Measurements from ENCODE around the gene EARS2. TPM values are rescaled to one million over a fixed set of nuclear protein-coding genes. Genes with fewer than 3 reads are reported as not detected.
A peak's percentile ranks its signal among the peaks of the same experiment; 100 is the strongest.
"Not testable (repeated sequence)": the region's sequence is repeated elsewhere in the genome, so short reads cannot be mapped to it uniquely, and the experiment has no call there.

The EARS2 gene
- total and polyA plus RNA-seq, 9 donors, result 13.1 to 20.7 (median 17.9) TPM

DNA sequence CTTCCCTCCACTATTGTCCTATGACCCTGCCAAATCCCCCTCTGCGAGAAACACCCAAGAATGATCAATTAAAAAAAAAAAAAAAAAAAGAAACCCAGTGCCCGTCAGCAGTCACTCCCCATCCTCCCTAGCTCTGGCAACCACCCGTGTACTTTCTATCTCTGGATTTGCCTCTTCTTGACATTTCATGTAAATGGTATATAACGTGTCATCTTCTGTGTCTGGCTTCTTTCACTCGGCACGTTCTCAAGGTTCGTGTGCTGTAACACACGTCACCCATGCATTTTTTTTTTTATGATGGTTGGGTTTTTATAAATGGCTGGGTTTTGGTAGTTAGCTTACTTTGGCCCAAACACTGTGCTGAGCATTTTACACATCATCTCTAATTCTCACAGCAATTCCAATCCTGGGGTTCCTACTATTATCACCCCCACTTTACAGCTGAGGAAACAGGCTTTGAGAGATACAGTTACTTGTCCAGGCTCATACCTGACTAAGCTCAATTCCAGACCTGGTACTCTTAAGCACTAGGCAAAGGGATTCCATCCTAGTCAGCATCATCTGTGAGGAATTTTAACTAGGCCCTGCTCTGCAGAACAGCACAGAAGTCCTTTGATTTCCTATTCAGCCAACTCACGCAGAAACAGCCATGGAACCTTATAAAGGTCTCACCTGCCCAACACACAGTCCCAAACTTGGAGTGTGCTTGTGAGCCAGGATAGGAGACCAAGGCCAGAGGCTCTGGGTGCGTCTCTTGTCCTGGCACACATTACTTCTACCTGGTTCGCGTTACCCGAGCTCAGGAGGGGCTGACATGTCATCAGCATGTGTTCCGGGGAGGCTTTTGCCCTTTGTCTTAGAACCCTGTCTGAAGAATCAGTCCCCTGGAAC, 27.3 kb upstream of the EARS2 start:
- 94% methylated on average over 8 of the region's 14 CpGs for WGBS (ENCODE audit: insufficient coverage)
- Histone ChIP-seq H3K27me3 (ENCODE audit: control insufficient read depth, insufficient read depth, low read length) (no peaks in the 10 kb centered on the region), H3K36me3 (ENCODE audit: control insufficient read depth, insufficient read depth, low read length) (peaks cover 53% of the 10 kb centered on the region), H3K27ac (ENCODE audit: low read length) (no peak overlapping the region), H3K9me3 (replicated peaks; ENCODE audit: control insufficient read depth, low read depth, low read length) (no peaks in the 10 kb centered on the region), H3K4me3 (ENCODE audit: low read length) (no peak overlapping the region), H3K4me1 (ENCODE audit: control insufficient read depth, insufficient read depth, low read length) (no peaks in the 10 kb centered on the region)
- no peak for DNase-seq

DNA sequence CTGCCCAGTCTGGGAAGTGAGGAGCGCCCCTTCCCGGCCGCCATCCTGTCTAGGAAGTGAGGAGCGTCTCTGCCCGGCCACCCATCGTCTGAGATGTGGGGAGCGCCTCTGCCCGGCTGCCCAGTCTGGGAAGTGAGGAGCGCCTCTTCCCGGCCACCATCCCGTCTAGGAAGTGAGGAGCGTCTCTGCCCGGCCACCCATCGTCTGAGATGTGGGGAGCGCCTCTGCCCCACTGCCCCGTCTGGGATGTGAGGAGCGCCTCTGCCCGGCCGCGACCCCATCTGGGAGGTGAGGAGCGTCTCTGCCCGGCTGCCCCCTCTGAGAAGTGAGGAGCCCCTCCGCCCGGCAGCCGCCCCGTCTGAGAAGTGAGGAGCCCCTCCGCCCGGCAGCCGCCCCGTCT, 26.1 kb upstream of the EARS2 start:
- H3K27me3 ChIP-seq (ENCODE audit: control insufficient read depth, insufficient read depth, low read length); DNase-seq; H3K27ac ChIP-seq (ENCODE audit: low read length); H3K4me1 ChIP-seq (ENCODE audit: control insufficient read depth, insufficient read depth, low read length); H3K4me3 ChIP-seq (ENCODE audit: low read length); H3K9me3 ChIP-seq (replicated peaks; ENCODE audit: control insufficient read depth, low read depth, low read length): not testable (repeated sequence)
- WGBS (ENCODE audit: insufficient coverage), result 96% methylated on average over 8 of the region's 30 CpGs
- peaks cover 47% of the 10 kb centered on the region for H3K36me3 ChIP-seq (ENCODE audit: control insufficient read depth, insufficient read depth, low read length)

DNA sequence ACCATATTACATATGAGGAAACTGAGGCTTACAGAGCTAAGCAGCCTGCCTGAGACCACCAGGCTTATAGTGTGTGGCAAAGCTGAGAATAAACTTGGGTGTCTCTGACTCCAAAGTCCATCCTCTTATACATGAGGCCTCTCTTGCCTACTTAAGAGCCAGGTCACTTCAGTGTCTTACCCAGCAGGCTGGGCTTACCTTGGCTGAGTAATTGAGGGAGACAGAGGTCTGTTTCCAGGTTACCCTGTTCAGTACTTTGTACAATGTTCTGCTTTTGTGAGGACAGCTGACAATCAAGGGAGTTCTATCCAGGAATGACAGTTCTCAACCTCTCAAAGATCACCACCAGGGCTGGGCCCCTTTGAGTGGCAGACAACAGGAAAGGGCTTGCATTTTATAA, 24.6 kb upstream of the EARS2 start:
- Histone ChIP-seq H3K36me3 (ENCODE audit: control insufficient read depth, insufficient read depth, low read length) (peaks cover 40% of the 10 kb centered on the region), H3K27me3 (ENCODE audit: control insufficient read depth, insufficient read depth, low read length) (no peaks in the 10 kb centered on the region), H3K9me3 (replicated peaks; ENCODE audit: control insufficient read depth, low read depth, low read length) (no peaks in the 10 kb centered on the region), H3K4me1 (ENCODE audit: control insufficient read depth, insufficient read depth, low read length) (no peaks in the 10 kb centered on the region), H3K27ac (ENCODE audit: low read length) (no peak overlapping the region), H3K4me3 (ENCODE audit: low read length) (no peak overlapping the region)
- DNase-seq, result no peak

DNA sequence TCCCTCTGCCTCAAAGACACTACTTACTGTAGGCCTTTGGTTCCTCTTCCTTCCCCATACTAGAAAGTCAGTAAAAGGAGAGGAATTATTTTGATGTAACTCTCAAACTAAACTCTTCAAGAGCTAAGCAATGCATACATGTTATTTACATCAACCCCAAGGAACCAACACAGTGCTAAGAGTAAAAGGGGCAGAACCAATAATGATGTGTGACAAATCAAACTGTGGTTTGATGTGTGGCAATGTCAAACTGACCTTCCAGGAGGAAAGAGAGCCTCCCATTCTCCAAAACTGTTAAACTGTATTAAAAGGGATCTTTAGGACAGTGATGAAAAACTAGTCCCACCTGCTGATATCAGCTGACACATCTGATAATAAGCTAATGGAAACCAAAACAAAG, 23.2 kb upstream of the EARS2 start:
- H3K36me3 ChIP-seq (ENCODE audit: control insufficient read depth, insufficient read depth, low read length), result peaks cover 36% of the 10 kb centered on the region
- no peak for DNase-seq
- H3K27me3 ChIP-seq (ENCODE audit: control insufficient read depth, insufficient read depth, low read length), result no peaks in the 10 kb centered on the region
- H3K27ac ChIP-seq (ENCODE audit: low read length), result no peak overlapping the region
- H3K4me3 ChIP-seq (ENCODE audit: low read length), result no peak overlapping the region
- no peaks in the 10 kb centered on the region for H3K9me3 ChIP-seq (replicated peaks; ENCODE audit: control insufficient read depth, low read depth, low read length)
- no peaks in the 10 kb centered on the region for H3K4me1 ChIP-seq (ENCODE audit: control insufficient read depth, insufficient read depth, low read length)

DNA sequence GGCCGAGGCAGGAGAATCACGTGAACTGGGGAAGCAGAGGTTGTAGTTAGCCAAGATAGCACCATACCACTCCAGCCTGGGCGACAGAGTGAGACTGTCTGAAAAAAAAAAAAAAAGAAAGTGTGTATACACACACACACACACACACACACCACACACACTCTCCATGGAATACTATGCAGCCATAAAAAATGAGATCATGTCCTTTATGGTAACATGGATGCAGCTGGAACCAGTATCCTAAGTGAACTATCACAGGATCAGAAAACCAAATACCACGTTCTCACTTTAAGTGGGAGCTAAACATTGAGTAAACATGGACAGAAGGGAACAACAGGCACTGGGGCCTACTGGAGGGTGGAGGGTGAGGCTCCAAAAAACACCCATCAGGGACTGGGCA, 22.2 kb upstream of the EARS2 start:
- peaks cover 35% of the 10 kb centered on the region for H3K36me3 ChIP-seq (ENCODE audit: control insufficient read depth, insufficient read depth, low read length)
- DNase-seq, result no peak
- no peak overlapping the region for H3K4me3 ChIP-seq (ENCODE audit: low read length)
- H3K9me3 ChIP-seq (replicated peaks; ENCODE audit: control insufficient read depth, low read depth, low read length), result no peaks in the 10 kb centered on the region
- no peak overlapping the region for H3K27ac ChIP-seq (ENCODE audit: low read length)
- no peaks in the 10 kb centered on the region for H3K4me1 ChIP-seq (ENCODE audit: control insufficient read depth, insufficient read depth, low read length)
- WGBS (ENCODE audit: insufficient coverage), result no CpG with 5 or more reads among the region's 4 CpGs
- H3K27me3 ChIP-seq (ENCODE audit: control insufficient read depth, insufficient read depth, low read length), result no peaks in the 10 kb centered on the region

DNA sequence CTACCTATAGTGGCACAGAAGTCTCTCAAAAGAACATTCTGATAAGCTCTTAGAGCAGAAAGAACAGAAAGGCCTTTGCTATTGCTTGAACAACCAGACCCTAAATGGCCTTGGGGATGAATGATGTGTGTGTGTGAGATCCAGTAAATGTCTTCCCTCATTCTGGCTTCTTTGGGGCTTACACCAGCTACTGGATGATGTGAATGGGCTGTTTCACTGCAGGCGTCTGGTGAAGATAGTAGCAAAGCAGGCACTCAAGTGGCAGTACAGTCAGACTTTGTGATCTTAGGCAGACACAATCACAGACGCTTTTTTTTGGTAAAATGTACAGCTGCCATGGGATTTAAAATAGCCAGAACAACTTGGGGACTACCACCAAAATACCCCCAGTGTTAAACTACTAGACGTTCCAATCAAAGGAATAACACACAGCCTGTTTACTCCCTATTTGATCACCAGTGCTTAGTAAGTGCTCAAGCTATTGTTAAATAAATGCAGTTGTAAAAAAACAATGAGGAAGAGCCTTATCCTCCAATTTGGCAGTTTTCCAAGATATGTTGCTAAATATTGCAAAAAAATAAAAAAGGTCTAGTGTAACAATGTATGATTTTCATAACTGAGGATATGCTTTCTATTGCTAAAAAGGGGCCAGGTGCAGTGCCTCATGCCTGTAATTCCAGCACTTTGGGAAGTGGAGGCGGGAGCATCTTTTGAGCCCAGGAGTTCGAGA, 21.1 kb upstream of the EARS2 start:
- Histone ChIP-seq H3K36me3 (ENCODE audit: control insufficient read depth, insufficient read depth, low read length) (peaks cover 42% of the 10 kb centered on the region), H3K9me3 (replicated peaks; ENCODE audit: control insufficient read depth, low read depth, low read length) (no peaks in the 10 kb centered on the region), H3K27me3 (ENCODE audit: control insufficient read depth, insufficient read depth, low read length) (no peaks in the 10 kb centered on the region), H3K27ac (ENCODE audit: low read length) (no peak overlapping the region), H3K4me1 (ENCODE audit: control insufficient read depth, insufficient read depth, low read length) (no peaks in the 10 kb centered on the region), H3K4me3 (ENCODE audit: low read length) (no peak overlapping the region)
- WGBS (ENCODE audit: insufficient coverage), result 57% methylated on average over 1 of the region's 5 CpGs
- peak; percentile 16 for DNase-seq

DNA sequence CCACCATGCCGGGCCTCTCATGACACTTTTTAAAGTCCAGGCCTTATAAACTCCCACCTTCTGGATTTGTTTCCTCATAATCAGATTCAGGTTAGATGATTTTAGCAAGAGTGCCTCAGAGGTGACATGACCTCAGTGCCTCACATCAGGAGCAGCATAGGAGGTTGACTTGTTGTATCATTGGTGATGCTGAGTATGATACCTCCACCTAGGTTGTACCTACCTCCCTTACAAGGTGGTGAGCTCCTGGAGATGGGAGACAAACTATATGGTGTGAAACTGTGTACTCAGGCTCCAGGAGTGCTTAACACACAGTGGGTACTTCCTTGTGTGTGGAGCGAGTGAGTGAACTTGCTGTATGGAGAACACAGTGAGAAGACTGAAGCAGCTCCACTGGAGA, 20.3 kb upstream of the EARS2 start:
- WGBS (ENCODE audit: insufficient coverage), result 100% methylated on average over 1 of the region's 2 CpGs
- H3K27ac ChIP-seq (ENCODE audit: low read length), result no peak overlapping the region
- H3K36me3 ChIP-seq (ENCODE audit: control insufficient read depth, insufficient read depth, low read length), result peaks cover 50% of the 10 kb centered on the region
- H3K27me3 ChIP-seq (ENCODE audit: control insufficient read depth, insufficient read depth, low read length), result no peaks in the 10 kb centered on the region
- no peak for DNase-seq
- H3K4me3 ChIP-seq (ENCODE audit: low read length), result no peak overlapping the region
- no peaks in the 10 kb centered on the region for H3K9me3 ChIP-seq (replicated peaks; ENCODE audit: control insufficient read depth, low read depth, low read length)
- no peaks in the 10 kb centered on the region for H3K4me1 ChIP-seq (ENCODE audit: control insufficient read depth, insufficient read depth, low read length)

DNA sequence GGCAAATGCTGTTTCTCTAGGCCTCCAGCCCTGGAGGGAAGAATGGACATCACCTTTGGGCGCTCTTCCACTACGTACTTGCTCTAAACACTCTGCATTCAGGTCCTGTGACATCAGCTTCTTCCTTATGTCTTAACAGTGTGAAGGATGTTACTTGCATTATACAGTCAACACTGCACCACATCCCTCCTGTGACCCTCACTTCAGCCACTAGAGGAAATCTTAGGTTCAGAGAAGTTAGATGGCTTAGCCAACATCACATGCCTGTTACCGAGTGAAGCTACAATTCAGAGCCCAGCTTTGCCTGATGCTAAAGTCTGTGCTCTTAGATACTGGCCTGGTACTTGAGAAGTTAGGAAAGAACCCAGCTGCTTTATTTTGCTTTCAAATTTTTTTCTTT, 18.7 kb upstream of the EARS2 start:
- no CpG with 5 or more reads among the region's 3 CpGs for WGBS (ENCODE audit: insufficient coverage)
- no peaks in the 10 kb centered on the region for H3K27me3 ChIP-seq (ENCODE audit: control insufficient read depth, insufficient read depth, low read length)
- H3K9me3 ChIP-seq (replicated peaks; ENCODE audit: control insufficient read depth, low read depth, low read length), result no peaks in the 10 kb centered on the region
- H3K4me1 ChIP-seq (ENCODE audit: control insufficient read depth, insufficient read depth, low read length), result no peaks in the 10 kb centered on the region
- H3K4me3 ChIP-seq (ENCODE audit: low read length), result no peak overlapping the region
- H3K36me3 ChIP-seq (ENCODE audit: control insufficient read depth, insufficient read depth, low read length), result peaks cover 62% of the 10 kb centered on the region
- no peak for DNase-seq
- no peak overlapping the region for H3K27ac ChIP-seq (ENCODE audit: low read length)

DNA sequence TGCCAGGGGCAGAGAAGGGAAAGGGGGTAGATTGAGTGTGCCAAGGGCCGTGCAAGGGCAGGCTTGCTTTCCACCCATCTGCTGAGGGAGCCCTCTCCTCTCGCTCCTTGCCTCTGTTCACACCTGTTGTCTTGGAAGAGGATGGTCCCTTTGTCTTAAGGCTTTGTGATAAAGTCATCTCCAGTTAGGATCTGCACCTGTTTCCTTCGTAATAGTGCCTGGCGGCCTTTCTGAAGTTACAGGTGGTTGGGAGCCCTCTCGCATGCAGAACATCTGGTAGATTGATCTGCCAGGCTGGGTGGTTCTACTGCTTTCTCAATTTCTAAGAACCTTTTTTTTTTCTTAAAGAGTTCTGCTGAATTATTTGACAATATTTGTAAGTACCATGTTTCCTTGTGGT, 16.7 kb upstream of the EARS2 start:
- Histone ChIP-seq H3K27me3 (ENCODE audit: control insufficient read depth, insufficient read depth, low read length) (no peaks in the 10 kb centered on the region), H3K9me3 (replicated peaks; ENCODE audit: control insufficient read depth, low read depth, low read length) (no peaks in the 10 kb centered on the region), H3K4me3 (ENCODE audit: low read length) (no peak overlapping the region), H3K4me1 (ENCODE audit: control insufficient read depth, insufficient read depth, low read length) (no peaks in the 10 kb centered on the region), H3K36me3 (ENCODE audit: control insufficient read depth, insufficient read depth, low read length) (peaks cover 68% of the 10 kb centered on the region), H3K27ac (ENCODE audit: low read length) (no peak overlapping the region)
- WGBS (ENCODE audit: insufficient coverage), result 68% methylated on average over 4 of the region's 5 CpGs
- no peak for DNase-seq

DNA sequence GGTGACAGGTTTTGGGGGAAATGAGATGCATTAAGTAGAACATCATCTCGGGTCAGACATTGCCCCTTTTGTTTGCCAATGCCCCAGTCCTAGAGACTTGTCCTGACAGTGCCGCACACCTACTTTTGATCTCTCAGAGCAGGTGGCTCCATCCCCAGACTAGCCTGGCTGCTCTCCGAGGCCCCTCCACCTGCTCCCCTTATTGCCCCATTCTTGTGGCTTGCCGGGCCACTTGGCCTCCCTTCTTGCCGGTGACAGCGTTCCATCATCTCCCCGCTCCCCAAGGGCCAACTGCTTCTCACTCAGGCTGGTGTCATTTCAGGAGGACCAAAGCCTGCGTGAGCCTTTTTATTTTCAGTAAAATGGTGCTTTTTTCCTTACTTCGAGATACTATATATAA, 15.2 kb upstream of the EARS2 start:
- Histone ChIP-seq H3K27ac (ENCODE audit: low read length) (no peak overlapping the region), H3K4me3 (ENCODE audit: low read length) (no peak overlapping the region), H3K9me3 (replicated peaks; ENCODE audit: control insufficient read depth, low read depth, low read length) (no peaks in the 10 kb centered on the region), H3K27me3 (ENCODE audit: control insufficient read depth, insufficient read depth, low read length) (no peaks in the 10 kb centered on the region), H3K4me1 (ENCODE audit: control insufficient read depth, insufficient read depth, low read length) (no peaks in the 10 kb centered on the region), H3K36me3 (ENCODE audit: control insufficient read depth, insufficient read depth, low read length) (peaks cover 79% of the 10 kb centered on the region)
- no peak for DNase-seq
- WGBS (ENCODE audit: insufficient coverage), result 88% methylated on average over 3 of the region's 9 CpGs

All from muscle of leg (tissue), 11 donors.